Sigmoid colon (tissue), 4 donors: ENCODE results near the gene PAX5.

Source experiments
- POLR2A ChIP-seq, 2 donors: fragments of 450-650 bp; IDR thresholded peaks; one replicate each; pipeline ENCODE4 v1.6.1; 2016; ENCODE audit warnings: antibody characterized with exemption in 2 of 2, mild to moderate bottlenecking in 2 of 2, moderate library complexity in 2 of 2
- POLR2AphosphoS5 ChIP-seq, 4 donors: sonication (generic); formaldehyde crosslinking; IDR thresholded peaks; one replicate each; pipeline ENCODE4 v1.6.1; 2017; ENCODE audit warnings: antibody characterized with exemption in 4 of 4

- no peak for TF ChIP-seq POLR2A (IDR thresholded peaks at IDR 0.05)
- TF ChIP-seq POLR2AphosphoS5 (IDR thresholded peaks at IDR 0.05), result no peak
These were observed 91.2 kb downstream of the PAX5 start for GRCh38 chr9:36942891-36943290.
